ENCODE measurements around the gene PRR20G. TPM values are rescaled to one million over a fixed set of nuclear protein-coding genes. Genes with fewer than 3 reads are reported as not detected.

Gene PRR20G
- total and polyA plus RNA-seq, 9 of the 15 experiments (the other 6 are each of a cell fraction or from before 2014, with no cell fraction given), result not detected

DNA sequence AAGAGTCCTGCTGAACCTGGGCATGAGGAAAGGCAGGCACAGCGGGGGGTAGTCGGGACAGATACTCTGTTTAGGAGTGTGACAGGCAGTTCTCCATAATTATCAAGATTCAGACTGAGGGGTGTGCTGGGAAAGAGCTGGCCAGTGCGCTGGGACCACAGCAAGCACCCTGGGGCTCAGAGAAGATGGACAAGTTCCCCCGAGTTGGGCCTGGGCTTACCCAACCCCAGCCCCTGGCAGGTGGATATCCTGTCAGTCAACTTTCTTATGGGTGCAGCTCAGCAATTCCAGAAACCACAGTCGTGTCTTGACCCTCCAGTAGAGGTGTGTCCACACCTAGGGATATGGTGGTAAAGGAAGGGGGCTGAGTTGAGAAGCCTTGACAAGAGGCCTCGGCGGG lies 49.2 kb upstream of the PRR20G start (continued):
- TF ChIP-seq MAFK (IDR thresholded peaks at IDR 0.05; ENCODE audit: low read length) (no peak), CCAR2 (IDR thresholded peaks at IDR 0.05; ENCODE audit: low read depth, low read length) (no peak)

- ATAC-seq, result no peak
- no peak for DNase-seq (ENCODE audit: extremely low read depth in 1 of 4, low spot score in 3 of 4)
- no peaks in the 10 kb centered on the region for H4K20me1 ChIP-seq (replicated peaks; ENCODE audit: control insufficient read depth, insufficient read depth, low read length)
- H3K9me1 ChIP-seq (ENCODE audit: control insufficient read depth, insufficient read depth, low read length), result no peaks in the 10 kb centered on the region
- H3K4me1 ChIP-seq (replicated peaks in 1 of 2; ENCODE audit: control insufficient read depth in 2 of 2, insufficient read depth in 2 of 2, low read length in 2 of 2), result no peaks in the 10 kb centered on the region
- BruUV-seq (replicated peaks), result no TSS peak
- no peak for FAIRE-seq
- ChIA-PET CTCF (ENCODE audit: low intra/inter-chr PET ratio) (no interaction called here), POLR2A (interaction anchor here (1.1 kb wide), 1 partner anchor 11 kb away, joined by 3 read pairs; no protein-coding TSS in a partner anchor)
- no peak overlapping the region for H2AFZ ChIP-seq (ENCODE audit: low read depth, low read length)
- no peak overlapping the region for H3K27ac ChIP-seq (ENCODE audit: extremely low read depth, low read depth, low read length)
- WGBS (ENCODE audit: insufficient coverage, low coverage, missing lambda C conversion rate), result 0% methylated on average over 5 of the region's 5 CpGs
- H3K9me3 ChIP-seq (replicated peaks; ENCODE audit: control insufficient read depth, insufficient read depth, low read depth, low read length), result no peaks in the 10 kb centered on the region; the same call in 1 of the 2 replicates
- H3K36me3 ChIP-seq (ENCODE audit: control insufficient read depth, insufficient read depth, low read length), result no peaks in the 10 kb centered on the region
- no peaks in the 10 kb centered on the region; a peak in 1 of 5 replicates for H3K27me3 ChIP-seq (ENCODE audit: control insufficient read depth in 2 of 2, insufficient read depth in 2 of 2, low read length in 2 of 2)
- TF ChIP-seq PHB (CRISPR knock-in tag; IDR thresholded peaks at IDR 0.05), result no peak
- no peak overlapping the region for H3K4me3 ChIP-seq
- H3K4me2 ChIP-seq (ENCODE audit: insufficient read depth, low read length), result no peak overlapping the region
- H3K9ac ChIP-seq (ENCODE audit: insufficient read depth in 1 of 2, low read depth in 2 of 2, low read length in 2 of 2), result no peak overlapping the region
- intact Hi-C loops (cut with micrococcal nuclease), result no loop called here
- in situ Hi-C loops (cut with MboI), result no loop called here
- H3K79me2 ChIP-seq (ENCODE audit: control insufficient read depth, insufficient read depth, low read length), result no peaks in the 10 kb centered on the region
Observed at GRCh38 chr3:127336101-127336500, 48.3 kb upstream of the PRR20G start.

DNA sequence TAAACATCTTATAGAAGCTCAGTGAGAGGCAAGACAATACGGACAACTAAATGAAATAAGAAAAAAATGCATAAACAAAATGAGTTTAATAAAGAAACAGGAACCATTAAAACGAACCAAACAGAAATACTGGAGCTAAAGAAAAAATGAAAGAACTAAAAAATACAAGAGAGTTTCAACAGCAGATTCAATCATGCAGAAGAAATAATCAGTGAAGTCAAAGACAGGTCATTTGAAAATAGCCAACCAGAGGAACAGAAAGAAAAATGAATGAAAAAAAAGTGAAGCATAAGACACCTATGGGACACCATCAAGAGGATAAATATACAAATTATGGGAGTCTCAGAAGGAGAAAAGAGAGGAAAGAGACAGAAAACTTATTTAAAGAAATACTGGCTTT lies 42.5 kb upstream of the PRR20G start:
- no peaks in the 10 kb centered on the region for H3K79me2 ChIP-seq (ENCODE audit: control insufficient read depth, insufficient read depth, low read length)
- CTCF ChIA-PET (ENCODE audit: low intra/inter-chr PET ratio), result no interaction called here
- FAIRE-seq, result no peak
- H3K27me3 ChIP-seq (ENCODE audit: control insufficient read depth in 2 of 2, insufficient read depth in 2 of 2, low read length in 2 of 2), result no peaks in the 10 kb centered on the region
- no peaks in the 10 kb centered on the region for H3K9me1 ChIP-seq (ENCODE audit: control insufficient read depth, insufficient read depth, low read length)
- TF ChIP-seq MXI1 (IDR thresholded peaks at IDR 0.05; ENCODE audit: low read depth, low read length) (no peak), ZNF280A (IDR thresholded peaks at IDR 0.05; ENCODE audit: low read depth, partially characterized antibody) (peak; percentile 45), RBM17 (IDR thresholded peaks at IDR 0.05; ENCODE audit: borderline replicate concordance, low read depth, low read length) (no peak), TRIM28 (IDR thresholded peaks at IDR 0.05) (peak; percentile 42; the same call in 1 of the 2 replicates), ZNF232 (CRISPR knock-in tag; IDR thresholded peaks at IDR 0.05) (no peak), MEF2A (IDR thresholded peaks at IDR 0.05; ENCODE audit: control insufficient read depth, low read depth, low read length) (no peak)
- TF ChIP-seq, protein P1, sequence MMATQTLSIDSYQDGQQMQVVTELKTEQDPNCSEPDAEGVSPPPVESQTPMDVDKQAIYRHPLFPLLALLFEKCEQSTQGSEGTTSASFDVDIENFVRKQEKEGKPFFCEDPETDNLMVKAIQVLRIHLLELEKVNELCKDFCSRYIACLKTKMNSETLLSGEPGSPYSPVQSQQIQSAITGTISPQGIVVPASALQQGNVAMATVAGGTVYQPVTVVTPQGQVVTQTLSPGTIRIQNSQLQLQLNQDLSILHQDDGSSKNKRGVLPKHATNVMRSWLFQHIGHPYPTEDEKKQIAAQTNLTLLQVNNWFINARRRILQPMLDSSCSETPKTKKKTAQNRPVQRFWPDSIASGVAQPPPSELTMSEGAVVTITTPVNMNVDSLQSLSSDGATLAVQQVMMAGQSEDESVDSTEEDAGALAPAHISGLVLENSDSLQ (IDR thresholded peaks at IDR 0.05), result no peak
- TF ChIP-seq, protein P2, sequence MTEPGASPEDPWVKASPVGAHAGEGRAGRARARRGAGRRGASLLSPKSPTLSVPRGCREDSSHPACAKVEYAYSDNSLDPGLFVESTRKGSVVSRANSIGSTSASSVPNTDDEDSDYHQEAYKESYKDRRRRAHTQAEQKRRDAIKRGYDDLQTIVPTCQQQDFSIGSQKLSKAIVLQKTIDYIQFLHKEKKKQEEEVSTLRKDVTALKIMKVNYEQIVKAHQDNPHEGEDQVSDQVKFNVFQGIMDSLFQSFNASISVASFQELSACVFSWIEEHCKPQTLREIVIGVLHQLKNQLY (CRISPR knock-in tag; conservative IDR thresholded peaks at IDR 0.05), result no peak
- no peak overlapping the region for H3K27ac ChIP-seq (ENCODE audit: extremely low read depth, low read depth, low read length)
- no TSS peak for BruUV-seq (replicated peaks)
- H3K4me3 ChIP-seq, result no peak overlapping the region
- no peak overlapping the region for H3K4me2 ChIP-seq (ENCODE audit: insufficient read depth, low read length)
- intact Hi-C loops (cut with micrococcal nuclease), result no loop called here
- H2AFZ ChIP-seq (ENCODE audit: low read depth, low read length), result no peak overlapping the region
- 0% methylated on average over 2 of the region's 2 CpGs for WGBS (ENCODE audit: insufficient coverage, low coverage, missing lambda C conversion rate)
- H3K36me3 ChIP-seq (ENCODE audit: control insufficient read depth, insufficient read depth, low read length), result no peaks in the 10 kb centered on the region
- no peak overlapping the region for H3K9ac ChIP-seq (ENCODE audit: insufficient read depth in 1 of 2, low read depth in 2 of 2, low read length in 2 of 2)
- no peaks in the 10 kb centered on the region for H4K20me1 ChIP-seq (replicated peaks; ENCODE audit: control insufficient read depth, insufficient read depth, low read length)
- no peak for ATAC-seq
- POLR2A ChIA-PET, result interaction anchor here (0.6 to 1.0 kb wide), 2 partner anchors 21 to 843 kb away, joined by 3 read pairs; no protein-coding TSS in a partner anchor
- H3K9me3 ChIP-seq (replicated peaks; ENCODE audit: control insufficient read depth, insufficient read depth, low read depth, low read length), result no peaks in the 10 kb centered on the region; the same call in 1 of the 2 replicates
- DNase-seq (ENCODE audit: extremely low read depth in 1 of 4, low spot score in 3 of 4), result no peak
- no peaks in the 10 kb centered on the region for H3K4me1 ChIP-seq (replicated peaks in 1 of 2; ENCODE audit: control insufficient read depth in 2 of 2, insufficient read depth in 2 of 2, low read length in 2 of 2)
- in situ Hi-C loops (cut with MboI), result no loop called here
